ENCODE data around the gene CYB561. TPM values are rescaled to one million over a fixed set of nuclear protein-coding genes. Genes with fewer than 3 reads are reported as not detected.
A peak's percentile ranks its signal among the peaks of the same experiment; 100 is the strongest.

CYB561 gene
- total and polyA plus RNA-seq, 7 donors, result 1.5 to 4.2 (median 2.9) TPM

DNA sequence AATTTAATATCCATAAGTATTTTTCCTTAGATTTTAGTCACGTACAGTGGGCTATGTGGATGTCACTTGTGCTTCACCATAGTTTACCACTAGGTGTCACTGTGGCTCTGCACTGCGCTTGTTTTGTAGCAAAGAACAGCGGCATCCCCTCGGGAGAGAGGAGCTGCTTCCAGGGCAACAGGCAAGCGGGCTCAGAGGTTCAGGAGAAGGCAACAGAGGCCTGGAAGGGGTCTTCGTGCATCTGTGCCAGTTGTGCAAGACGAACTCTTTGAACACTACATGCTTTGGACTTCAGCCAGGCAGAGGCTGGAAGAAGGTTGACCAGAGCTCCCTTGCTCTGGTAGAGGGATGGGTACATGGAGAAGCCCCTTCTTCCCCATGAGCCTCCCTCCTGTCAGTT lies 20.6 kb downstream of the CYB561 start:
- DNase-seq, result peak; percentile 68 to 84
- TF ChIP-seq, protein P1, sequence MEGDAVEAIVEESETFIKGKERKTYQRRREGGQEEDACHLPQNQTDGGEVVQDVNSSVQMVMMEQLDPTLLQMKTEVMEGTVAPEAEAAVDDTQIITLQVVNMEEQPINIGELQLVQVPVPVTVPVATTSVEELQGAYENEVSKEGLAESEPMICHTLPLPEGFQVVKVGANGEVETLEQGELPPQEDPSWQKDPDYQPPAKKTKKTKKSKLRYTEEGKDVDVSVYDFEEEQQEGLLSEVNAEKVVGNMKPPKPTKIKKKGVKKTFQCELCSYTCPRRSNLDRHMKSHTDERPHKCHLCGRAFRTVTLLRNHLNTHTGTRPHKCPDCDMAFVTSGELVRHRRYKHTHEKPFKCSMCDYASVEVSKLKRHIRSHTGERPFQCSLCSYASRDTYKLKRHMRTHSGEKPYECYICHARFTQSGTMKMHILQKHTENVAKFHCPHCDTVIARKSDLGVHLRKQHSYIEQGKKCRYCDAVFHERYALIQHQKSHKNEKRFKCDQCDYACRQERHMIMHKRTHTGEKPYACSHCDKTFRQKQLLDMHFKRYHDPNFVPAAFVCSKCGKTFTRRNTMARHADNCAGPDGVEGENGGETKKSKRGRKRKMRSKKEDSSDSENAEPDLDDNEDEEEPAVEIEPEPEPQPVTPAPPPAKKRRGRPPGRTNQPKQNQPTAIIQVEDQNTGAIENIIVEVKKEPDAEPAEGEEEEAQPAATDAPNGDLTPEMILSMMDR (IDR thresholded peaks at IDR 0.05), result peak; percentile 97
- WGBS, 3 donors, result 1 to 2% (median 1%) methylated on average over 7 of the region's 7 CpGs
- Histone ChIP-seq H3K27me3 (ENCODE audit: insufficient read depth in 3 of 3, low read length in 2 of 3) (no peaks in the 10 kb centered on the region), H3K9me3 (no peaks in the 10 kb centered on the region), H3K4me1 (no peaks in the 10 kb centered on the region), H3K4me3 (no peak overlapping the region), H3K27ac (no peak overlapping the region), H3K36me3 (ENCODE audit: insufficient read depth in 1 of 2, low read depth in 1 of 2) (peaks cover 0 to 2% of the 10 kb centered on the region in 2 donors)
- intact Hi-C loops (cut with DNase I), result loop anchor here (1.0 to 5.0 kb wide), 4 partner anchors 52 to 187 kb away; partner anchors contain the start of gene ACE (in 1 of the 2)
- ATAC-seq, result peak; percentile 81 to 95 (median 90)

DNA sequence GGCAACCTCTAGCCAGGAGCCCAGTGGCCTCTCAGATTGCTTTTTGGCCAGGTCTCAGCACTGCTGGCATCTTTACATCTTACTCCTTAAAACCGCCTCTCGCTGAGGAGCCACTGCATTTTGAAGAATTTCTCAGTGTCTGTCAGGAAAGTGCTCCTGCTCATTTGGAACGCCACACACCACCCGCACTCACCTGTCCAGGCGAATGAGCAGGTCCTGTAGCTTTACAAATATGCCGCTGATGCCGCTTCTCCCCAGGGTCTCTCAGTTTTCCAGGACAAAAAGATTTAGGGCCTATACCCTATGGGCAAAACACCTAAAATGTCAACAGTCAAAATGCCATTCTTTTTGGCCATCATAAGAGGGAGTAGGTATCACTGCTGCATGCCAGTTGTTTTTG lies 22.1 kb downstream of the CYB561 start:
- 81 to 89% (median 87%) methylated on average over 7 of the region's 7 CpGs for WGBS, 3 donors
- Histone ChIP-seq H3K36me3 (ENCODE audit: insufficient read depth in 1 of 2, low read depth in 1 of 2) (peaks cover 0 to 4% of the 10 kb centered on the region in 2 donors), H3K9me3 (no peaks in the 10 kb centered on the region), H3K27ac (no peak overlapping the region), H3K4me3 (no peak overlapping the region), H3K27me3 (ENCODE audit: insufficient read depth in 3 of 3, low read length in 2 of 3) (no peaks in the 10 kb centered on the region), H3K4me1 (no peaks in the 10 kb centered on the region)
- intact Hi-C loops (cut with DNase I), result loop anchor here (2.0 kb wide), 2 partner anchors 187 to 189 kb away; no protein-coding TSS in a partner anchor
- ATAC-seq, result no peak
- DNase-seq, result no peak
- TF ChIP-seq, protein P1 (IDR thresholded peaks at IDR 0.05), result no peak

DNA sequence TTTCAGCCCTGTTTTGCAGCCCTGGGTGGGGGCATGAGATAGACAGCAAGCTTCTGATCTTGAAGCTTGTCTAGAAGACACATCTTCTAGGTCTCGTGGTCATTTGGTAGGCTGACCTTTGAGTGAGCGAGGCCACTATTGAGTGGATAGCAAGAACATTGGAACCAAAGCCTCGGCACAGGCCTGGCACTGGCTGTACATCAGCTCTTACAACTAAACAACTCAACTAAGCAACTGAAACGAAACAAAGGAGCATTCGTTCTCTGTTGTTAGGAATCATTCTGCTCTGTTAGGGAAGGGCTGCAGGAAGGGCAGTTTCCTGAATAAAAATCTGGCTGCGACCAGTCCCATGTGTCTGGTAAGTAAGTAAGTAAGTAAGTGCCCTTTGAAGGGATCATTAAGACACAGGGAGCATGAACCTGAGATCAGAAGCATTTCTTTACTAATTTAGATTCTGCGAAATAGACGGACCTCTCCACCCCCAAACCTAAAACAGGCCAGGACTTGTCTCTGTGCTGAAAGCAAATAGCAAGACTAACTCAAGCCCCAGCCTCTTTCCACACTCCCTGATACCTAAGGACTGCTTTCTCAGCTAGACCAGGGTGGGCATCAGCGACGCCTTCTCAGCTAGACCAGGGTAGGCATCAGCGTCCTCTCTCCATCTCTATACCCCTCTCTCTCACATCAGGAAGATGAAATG lies 22.7 kb downstream of the CYB561 start:
- peaks cover 0 to 4% of the 10 kb centered on the region in 2 donors for H3K36me3 ChIP-seq (ENCODE audit: insufficient read depth in 1 of 2, low read depth in 1 of 2)
- no peaks in the 10 kb centered on the region for H3K27me3 ChIP-seq (ENCODE audit: insufficient read depth in 3 of 3, low read length in 2 of 3)
- intact Hi-C loops (cut with DNase I), result no loop called here
- no peak for ATAC-seq
- no peak overlapping the region for H3K4me3 ChIP-seq
- 72 to 78% (median 74%) methylated on average over 11 of the region's 11 CpGs for WGBS, 3 donors
- no peak overlapping the region for H3K27ac ChIP-seq
- DNase-seq, result no peak
- no peaks in the 10 kb centered on the region for H3K4me1 ChIP-seq
- TF ChIP-seq, protein P1 (IDR thresholded peaks at IDR 0.05), result no peak
- H3K9me3 ChIP-seq, result no peaks in the 10 kb centered on the region

DNA sequence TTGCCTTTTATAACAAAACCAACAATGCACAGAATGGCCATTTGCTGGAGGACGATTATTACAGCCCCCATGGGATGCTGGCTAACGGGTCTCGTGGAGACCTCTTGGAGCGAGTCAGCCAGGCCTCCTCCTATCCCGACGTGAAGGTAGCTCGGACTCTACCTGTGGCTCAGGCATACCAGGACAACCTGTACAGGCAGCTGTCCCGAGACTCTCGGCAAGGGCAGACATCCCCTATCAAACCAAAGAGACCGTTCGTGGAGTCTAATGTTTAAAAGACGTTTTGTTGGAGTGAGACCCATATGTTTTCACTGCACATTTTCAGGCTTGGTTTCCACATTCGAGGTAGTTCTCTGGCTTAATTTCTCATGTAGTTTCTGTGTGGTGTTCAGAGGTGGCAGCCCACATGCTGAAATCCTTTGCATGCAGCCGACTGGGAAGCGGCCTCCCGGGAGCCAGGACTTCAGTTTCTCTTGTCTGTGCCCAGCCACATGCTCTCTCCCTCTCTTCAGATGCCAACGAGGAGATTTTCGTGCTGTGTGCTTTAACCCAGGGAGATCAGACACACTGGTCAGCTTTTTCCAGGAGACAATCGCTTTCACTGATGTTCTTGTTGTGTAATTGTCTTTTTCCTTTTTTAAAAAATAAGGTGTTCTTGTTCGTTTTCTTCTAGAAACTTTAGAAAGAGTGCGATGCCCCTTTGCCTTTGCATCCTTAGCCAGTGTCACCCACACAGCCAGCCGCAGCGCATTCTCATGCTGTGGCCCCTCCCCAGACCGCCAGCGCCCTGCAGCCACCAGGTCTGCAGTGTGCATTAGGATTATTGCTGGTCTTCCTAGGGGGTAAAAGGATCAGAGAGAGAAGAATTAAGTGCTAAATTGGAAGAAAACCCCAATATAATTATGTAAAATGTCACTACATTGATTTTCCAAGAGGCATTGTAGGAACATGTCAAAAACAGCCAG lies 24.1 kb downstream of the CYB561 start:
- no peak overlapping the region for H3K4me3 ChIP-seq
- no peak overlapping the region for H3K27ac ChIP-seq
- H3K27me3 ChIP-seq (ENCODE audit: insufficient read depth in 3 of 3, low read length in 2 of 3), result no peaks in the 10 kb centered on the region
- ATAC-seq (no peak), DNase-seq (no peak)
- WGBS, 3 donors, result 86 to 91% (median 87%) methylated on average over 25 of the region's 25 CpGs
- H3K36me3 ChIP-seq (ENCODE audit: insufficient read depth in 1 of 2, low read depth in 1 of 2), result peaks cover 0 to 4% of the 10 kb centered on the region in 2 donors
- H3K9me3 ChIP-seq, result no peaks in the 10 kb centered on the region
- no peaks in the 10 kb centered on the region for H3K4me1 ChIP-seq
- intact Hi-C loops (cut with DNase I), result no loop called here
- TF ChIP-seq, protein P1 (IDR thresholded peaks at IDR 0.05), result no peak

Measured in psoas muscle (tissue), 8 donors.